Mesendoderm (in vitro differentiated cells): ENCODE results near the gene MVP.

ENCODE experiments used
- DNase-seq: peaks from one replicate; pipeline ENCODE4 v3.0.0; 2013
- H2AK5ac ChIP-seq: 2 replicates; pipeline ENCODE4 v1.6.1; 2013; ENCODE audit warnings: low read length, inconsistent platforms
- H2BK120ac ChIP-seq: 2 replicates; pipeline ENCODE4 v1.6.1; 2013; ENCODE audit warnings: low read depth, mild to moderate bottlenecking, low read length, moderate library complexity, mixed read lengths
- H2BK15ac ChIP-seq: replicated peaks from 2 replicates; pipeline ENCODE4 v1.6.1; 2013; ENCODE audit warnings: low read depth, mild to moderate bottlenecking, moderate library complexity
- H2BK5ac ChIP-seq: 2 replicates; pipeline ENCODE4 v1.6.1; 2013; ENCODE audit warnings: low read length, inconsistent platforms
- H3K18ac ChIP-seq: 2 replicates; pipeline ENCODE4 v1.6.1; 2013; ENCODE audit warnings: mild to moderate bottlenecking, low read length, mixed read lengths
- H3K23ac ChIP-seq: one replicate; pipeline ENCODE4 v1.6.1; 2013; ENCODE audit warnings: low read length
- H3K27ac ChIP-seq: 2 replicates; pipeline ENCODE4 v1.5.1; 2013; ENCODE audit warnings: low read depth, mild to moderate bottlenecking, inconsistent platforms, low read length, moderate library complexity
- H3K27me3 ChIP-seq: 2 replicates; pipeline ENCODE4 v1.6.1; 2013; ENCODE audit warnings: low read length, control low read depth, mild to moderate bottlenecking, inconsistent platforms; ENCODE audit not compliant: insufficient read depth, poor library complexity
- H3K36me3 ChIP-seq: 2 replicates; pipeline ENCODE4 v1.6.1; 2013; ENCODE audit warnings: low read length, inconsistent platforms; ENCODE audit not compliant: control insufficient read depth, insufficient read depth
- H3K4ac ChIP-seq: one replicate; pipeline ENCODE4 v1.6.1; 2013; ENCODE audit warnings: low read depth, mild to moderate bottlenecking, low read length, moderate library complexity
- H3K4me1 ChIP-seq: 2 replicates; pipeline ENCODE4 v1.6.1; 2013; ENCODE audit warnings: low read depth, low read length, inconsistent platforms; ENCODE audit not compliant: control insufficient read depth
- H3K4me2 ChIP-seq: 2 replicates; pipeline ENCODE4 v1.6.1; 2013; ENCODE audit warnings: low read length
- H3K4me3 ChIP-seq: 2 replicates; pipeline ENCODE4 v1.5.1; 2013; ENCODE audit warnings: mild to moderate bottlenecking, low read length
- H3K56ac ChIP-seq: one replicate; pipeline ENCODE4 v1.6.1; 2013; ENCODE audit warnings: low read length
- H3K79me1 ChIP-seq: 2 replicates; pipeline ENCODE4 v1.6.1; 2013; ENCODE audit warnings: low read length, inconsistent platforms
- H3K79me2 ChIP-seq: 2 replicates; pipeline ENCODE4 v1.6.1; 2013; ENCODE audit warnings: mild to moderate bottlenecking, low read length; ENCODE audit not compliant: control insufficient read depth, insufficient read depth
- H3K9ac ChIP-seq: 2 replicates; pipeline ENCODE4 v1.6.1; 2013; ENCODE audit warnings: low read length, inconsistent platforms
- H4K5ac ChIP-seq: one replicate; pipeline ENCODE4 v1.6.1; 2013; ENCODE audit warnings: low read length
- H4K8ac ChIP-seq: one replicate; pipeline ENCODE4 v1.6.1; 2013; ENCODE audit warnings: low read depth, mild to moderate bottlenecking, control low read depth, low read length, moderate library complexity
- WGBS: extraction: QIAGEN DNeasy Blood & Tissue Kit; methylation state at CpG from one replicate; pipeline ENCODE4 v1.1.7; 2013; ENCODE audit warnings: low lambda C conversion rate, missing lambda C conversion rate; ENCODE audit not compliant: insufficient coverage; ENCODE audit errors: extremely low coverage; 5-methylcytosine and 5-hydroxymethylcytosine counted together

Gene MVP

DNA sequence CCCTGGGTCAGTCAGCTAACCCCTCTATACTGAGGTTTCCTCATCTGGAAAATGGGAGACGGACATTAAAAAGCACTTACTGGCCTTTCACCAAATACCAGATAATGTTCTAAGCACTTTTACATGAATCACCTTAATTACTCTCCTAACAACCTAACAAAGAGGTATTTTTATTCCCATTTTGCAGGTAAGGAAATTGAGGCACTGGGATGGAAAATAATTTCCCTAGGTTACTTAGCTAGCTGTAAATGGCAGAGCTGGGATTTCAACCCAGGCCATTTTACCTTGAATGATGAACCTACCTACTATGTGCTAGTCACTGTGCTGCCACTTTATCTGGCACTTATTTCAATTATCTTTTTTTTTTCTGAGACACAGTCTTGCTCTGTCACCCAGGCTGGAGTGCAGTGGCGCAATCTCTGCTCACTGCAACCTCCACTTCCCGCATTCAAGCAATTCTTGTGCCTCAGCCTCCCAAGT is 26.0 kb upstream of the MVP start:
- DNase-seq, result no peak
- Histone ChIP-seq H3K18ac (no peak overlapping the region), H3K4me3 (no peak overlapping the region), H2BK5ac (no peak overlapping the region), H3K4me1 (peaks cover 12% of the 10 kb centered on the region), H4K8ac (no peak overlapping the region), H3K27me3 (no peaks in the 10 kb centered on the region), H2BK15ac (no peak overlapping the region), H4K5ac (no peak overlapping the region), H3K79me2 (peaks cover 49% of the 10 kb centered on the region), H3K56ac (no peak overlapping the region), H2BK120ac (no peak overlapping the region), H3K27ac (no peak overlapping the region), H3K4ac (no peak overlapping the region), H3K4me2 (no peak overlapping the region), H3K36me3 (peaks cover 10% of the 10 kb centered on the region), H3K23ac (peak overlapping the region; percentile 75), H3K79me1 (peaks cover 30% of the 10 kb centered on the region), H3K9ac (no peak overlapping the region), H2AK5ac (no peak overlapping the region)
- no CpG with 5 or more reads among the region's 3 CpGs for WGBS

DNA sequence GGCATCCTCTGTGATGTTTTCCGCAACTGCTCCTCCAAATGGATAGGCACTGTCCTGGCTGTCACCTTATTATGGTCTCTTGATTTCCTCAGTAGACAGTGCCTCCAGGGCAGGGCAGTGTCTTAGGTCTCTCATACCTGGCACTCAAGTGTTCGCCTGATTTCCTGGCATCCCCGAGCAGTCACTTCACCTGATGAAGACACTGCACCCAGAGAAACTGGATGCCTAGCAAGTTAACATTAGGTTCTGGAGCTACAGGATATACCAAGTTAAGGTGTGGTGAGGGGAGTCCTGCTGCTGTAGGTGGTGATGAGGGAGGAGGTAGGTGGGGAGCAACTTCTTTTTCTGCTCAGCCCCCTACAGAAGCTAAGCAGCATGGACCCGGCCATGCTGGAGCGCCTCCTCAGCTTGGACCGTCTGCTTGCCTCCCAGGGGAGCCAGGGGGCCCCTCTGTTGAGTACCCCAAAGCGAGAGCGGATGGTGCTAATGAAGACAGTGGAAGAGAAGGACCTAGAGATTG is 17.8 kb upstream of the MVP start:
- H3K27me3 ChIP-seq, result no peaks in the 10 kb centered on the region
- H3K4me3 ChIP-seq, result no peak overlapping the region
- no peak overlapping the region for H3K56ac ChIP-seq
- no peak overlapping the region for H3K9ac ChIP-seq
- WGBS, result no CpG with 5 or more reads among the region's 8 CpGs
- H3K23ac ChIP-seq, result no peak overlapping the region
- no peak overlapping the region for H3K4me2 ChIP-seq
- no peak for DNase-seq
- H3K18ac ChIP-seq, result no peak overlapping the region
- no peak overlapping the region for H4K5ac ChIP-seq
- H2AK5ac ChIP-seq, result no peak overlapping the region
- peaks cover 11% of the 10 kb centered on the region for H3K36me3 ChIP-seq
- no peak overlapping the region for H3K27ac ChIP-seq
- no peak overlapping the region for H4K8ac ChIP-seq
- H3K4ac ChIP-seq, result no peak overlapping the region
- H3K79me1 ChIP-seq, result no peaks in the 10 kb centered on the region
- no peak overlapping the region for H2BK15ac ChIP-seq
- H3K79me2 ChIP-seq, result peaks cover 4% of the 10 kb centered on the region
- H2BK120ac ChIP-seq, result no peak overlapping the region
- no peak overlapping the region for H2BK5ac ChIP-seq
- H3K4me1 ChIP-seq, result peaks cover 4% of the 10 kb centered on the region

DNA sequence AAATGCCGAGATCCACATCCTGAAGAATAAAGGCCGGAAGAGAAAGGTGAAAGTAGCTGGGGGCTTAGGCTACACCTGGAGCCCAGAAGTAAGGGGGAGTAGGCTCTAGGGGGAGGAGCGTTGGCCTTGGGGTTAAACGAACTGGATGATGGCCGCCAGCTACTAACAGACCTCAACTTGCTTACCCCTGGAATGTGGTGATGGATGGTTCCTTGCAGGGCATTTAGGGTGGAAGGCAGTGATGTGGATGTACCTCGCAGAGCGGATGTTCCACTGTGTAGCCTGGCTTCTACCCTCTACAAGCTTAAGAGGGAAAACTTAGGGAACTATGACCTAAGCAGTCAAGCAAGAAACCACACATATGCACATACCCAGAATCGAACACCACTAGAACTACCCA is 16.2 kb upstream of the MVP start:
- Histone ChIP-seq H3K18ac (no peak overlapping the region), H2BK15ac (no peak overlapping the region), H3K4me1 (peaks cover 6% of the 10 kb centered on the region), H4K8ac (no peak overlapping the region), H2AK5ac (no peak overlapping the region), H3K56ac (no peak overlapping the region), H3K4me3 (no peak overlapping the region), H3K23ac (no peak overlapping the region), H3K9ac (no peak overlapping the region), H3K4ac (no peak overlapping the region), H3K27me3 (no peaks in the 10 kb centered on the region), H3K79me1 (peaks cover 4% of the 10 kb centered on the region), H3K79me2 (peaks cover 20% of the 10 kb centered on the region), H3K4me2 (no peak overlapping the region), H2BK5ac (no peak overlapping the region), H2BK120ac (no peak overlapping the region), H3K36me3 (peaks cover 12% of the 10 kb centered on the region), H3K27ac (no peak overlapping the region), H4K5ac (no peak overlapping the region)
- DNase-seq, result no peak
- WGBS, result no CpG with 5 or more reads among the region's 8 CpGs

DNA sequence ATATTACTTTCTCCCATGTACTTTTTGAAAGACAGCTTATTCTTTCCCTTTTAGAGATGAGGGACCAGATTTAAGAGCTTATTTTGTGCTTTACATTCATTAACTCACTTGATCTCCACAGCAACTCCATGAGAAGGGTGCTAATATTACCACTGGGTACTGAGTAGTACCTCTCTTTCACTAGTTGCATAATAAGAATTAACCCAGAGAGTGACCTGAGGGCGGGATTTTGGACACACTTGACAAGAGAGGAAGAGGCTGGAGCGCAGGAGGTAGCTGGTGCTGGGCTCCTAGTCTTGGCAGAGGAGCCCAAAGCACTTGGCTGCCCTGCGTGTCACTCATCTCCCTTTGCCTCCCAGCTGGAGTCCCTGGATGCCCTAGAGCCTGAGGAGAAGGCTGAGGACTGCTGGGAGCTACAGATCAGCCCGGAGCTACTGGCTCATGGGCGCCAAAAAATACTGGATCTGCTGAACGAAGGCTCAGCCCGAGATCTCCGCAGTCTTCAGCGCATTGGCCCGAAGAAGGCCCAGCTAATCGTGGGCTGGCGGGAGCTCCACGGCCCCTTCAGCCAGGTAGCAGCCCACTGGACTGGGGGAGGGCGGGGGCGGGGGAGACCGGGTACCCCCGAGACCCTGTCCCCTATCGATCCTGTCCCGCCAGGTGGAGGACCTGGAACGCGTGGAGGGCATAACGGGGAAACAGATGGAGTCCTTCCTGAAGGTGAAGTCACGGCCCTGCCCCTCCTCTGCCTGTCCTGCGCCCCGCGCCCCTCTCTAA is 15.6 kb upstream of the MVP start:
- peak overlapping the region; percentile 77 for H3K4me2 ChIP-seq
- no peak overlapping the region for H3K23ac ChIP-seq
- no CpG with 5 or more reads among the region's 26 CpGs for WGBS
- H2AK5ac ChIP-seq, result peak overlapping the region; percentile 2
- H2BK5ac ChIP-seq, result peak overlapping the region; percentile 43
- no peak overlapping the region for H2BK15ac ChIP-seq
- H3K27me3 ChIP-seq, result no peaks in the 10 kb centered on the region
- H3K4ac ChIP-seq, result peak overlapping the region; percentile 86
- peaks cover 11% of the 10 kb centered on the region for H3K36me3 ChIP-seq
- peak overlapping the region; percentile 5 for H2BK120ac ChIP-seq
- H3K4me1 ChIP-seq, result peaks cover 6% of the 10 kb centered on the region
- peak; percentile 40 for DNase-seq
- peak overlapping the region; percentile 84 for H3K27ac ChIP-seq
- no peak overlapping the region for H4K5ac ChIP-seq
- peak overlapping the region; percentile 92 for H3K9ac ChIP-seq
- H3K79me1 ChIP-seq, result peaks cover 5% of the 10 kb centered on the region
- peak overlapping the region; percentile 96 for H3K56ac ChIP-seq
- H3K18ac ChIP-seq, result peak overlapping the region; percentile 51
- peaks cover 23% of the 10 kb centered on the region for H3K79me2 ChIP-seq
- H4K8ac ChIP-seq, result no peak overlapping the region
- peak overlapping the region; percentile 64 for H3K4me3 ChIP-seq

DNA sequence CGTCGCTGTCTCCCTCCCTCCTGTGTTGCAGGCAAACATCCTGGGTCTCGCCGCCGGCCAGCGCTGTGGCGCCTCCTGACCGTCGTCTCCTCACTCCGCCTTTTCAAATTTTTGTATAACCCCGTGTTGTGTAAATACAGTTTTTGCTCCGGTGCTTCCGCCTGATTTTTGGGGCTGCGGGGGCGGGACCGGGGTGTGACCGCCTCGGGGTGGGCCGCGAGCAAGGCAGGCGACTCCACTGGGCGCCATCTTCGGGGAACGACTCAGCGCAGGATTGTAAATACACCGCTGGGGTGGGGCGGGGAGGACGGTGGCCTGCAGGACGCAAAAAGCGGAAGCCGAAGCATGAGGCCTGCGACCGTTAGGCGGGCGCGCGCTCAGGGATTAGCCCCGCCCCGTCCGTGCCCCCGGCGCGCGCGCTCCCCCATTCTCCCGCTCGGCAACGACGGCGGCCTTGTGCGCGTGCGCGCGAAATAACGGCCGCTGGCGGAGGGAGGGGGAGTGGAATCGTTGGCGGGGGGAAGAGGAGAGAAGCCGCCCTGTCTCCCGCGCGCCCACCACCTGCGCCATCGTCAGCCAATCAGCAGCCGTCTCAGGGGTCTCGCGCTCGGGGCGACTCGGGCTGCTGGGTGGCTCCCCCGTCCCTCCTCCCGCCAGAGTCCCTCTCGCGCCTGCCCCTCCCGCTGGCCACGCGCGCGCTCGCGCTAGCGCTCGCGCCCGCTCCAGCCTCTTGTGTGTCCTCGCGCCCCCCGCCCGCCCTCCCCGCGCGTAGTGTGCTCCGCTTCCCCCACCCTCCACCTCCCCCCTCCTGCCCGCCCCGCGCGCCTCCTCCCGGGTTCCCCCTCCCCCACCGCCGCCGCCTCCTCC is 14.8 kb upstream of the MVP start:
- Histone ChIP-seq H3K79me2 (peaks cover 26% of the 10 kb centered on the region), H2BK5ac (peak overlapping the region; percentile 43), H3K56ac (peak overlapping the region; percentile 96), H2BK15ac (no peak overlapping the region), H3K27me3 (no peaks in the 10 kb centered on the region), H4K8ac (no peak overlapping the region), H3K79me1 (peaks cover 5% of the 10 kb centered on the region), H3K4me2 (peak overlapping the region; percentile 77), H2AK5ac (no peak overlapping the region), H3K18ac (peak overlapping the region; percentile 51), H3K4me3 (peak overlapping the region; percentile 64), H3K27ac (peak overlapping the region; percentile 84), H3K9ac (peak overlapping the region; percentile 92), H3K36me3 (peaks cover 9% of the 10 kb centered on the region), H3K4me1 (peaks cover 8% of the 10 kb centered on the region), H4K5ac (no peak overlapping the region), H3K4ac (peak overlapping the region; percentile 86), H3K23ac (no peak overlapping the region), H2BK120ac (peak overlapping the region; percentile 5)
- no CpG with 5 or more reads among the region's 103 CpGs for WGBS
- DNase-seq, result peak; percentile 99
